CD4-positive, alpha-beta T cell treated with Interleukin-17A for 4 hours (primary cell): ENCODE measurements around the gene OR5B2.
"Not testable (repeated sequence)": the region's sequence is repeated elsewhere in the genome, so short reads cannot be mapped to it uniquely, and the experiment has no call there.

ENCODE experiments used
- DNase-seq: peaks from one replicate; pipeline ENCODE4 v3.0.0-alpha.2; 2020; ENCODE audit warnings: mixed read lengths

Gene OR5B2

DNA sequence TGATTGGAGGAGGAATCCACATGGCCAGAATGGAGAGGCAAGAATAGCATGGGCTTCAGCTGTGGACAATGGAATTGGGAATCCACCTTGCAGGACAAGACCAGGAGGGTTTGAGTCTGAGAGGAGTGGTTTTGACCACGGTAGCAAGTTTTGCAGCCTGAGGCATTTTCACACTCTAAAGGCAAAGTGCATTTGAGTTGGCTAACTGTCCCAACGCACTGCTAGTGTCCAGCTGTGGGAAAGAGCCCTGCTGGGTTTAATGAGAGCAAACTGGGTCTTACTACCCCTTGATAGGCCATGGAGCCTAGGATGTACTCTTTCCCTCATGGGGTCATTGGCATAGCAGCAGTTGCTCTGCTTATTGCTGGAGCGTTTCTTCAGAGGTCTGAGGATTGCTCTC lies at the start of gene OR5B2:
Gene OR5B2 (minus strand): TSS at position 101 of the 400 bp plus-strand sequence. CDS start 4,860 bp downstream, outside the sequence.
- DNase-seq = no peak

DNA sequence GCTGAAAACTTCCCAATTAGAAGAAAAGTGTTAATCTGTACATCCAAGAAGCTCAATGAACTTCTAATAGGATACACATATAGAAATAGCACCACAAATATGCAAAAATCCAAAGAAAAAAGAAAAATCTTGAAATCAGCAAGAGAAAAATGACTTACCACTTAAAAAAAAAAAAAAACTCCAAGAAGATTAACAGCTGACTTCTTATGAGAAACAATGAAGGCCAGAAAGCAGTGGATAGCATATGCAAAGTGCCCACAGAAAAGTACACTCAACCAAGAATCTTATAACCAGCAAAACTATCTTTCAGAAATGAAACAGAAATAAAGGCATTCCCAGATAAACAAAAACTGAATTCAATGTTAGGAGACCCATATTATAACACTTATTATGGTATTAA lies 44.0 kb upstream of the OR5B2 start:
- no peak for DNase-seq

DNA sequence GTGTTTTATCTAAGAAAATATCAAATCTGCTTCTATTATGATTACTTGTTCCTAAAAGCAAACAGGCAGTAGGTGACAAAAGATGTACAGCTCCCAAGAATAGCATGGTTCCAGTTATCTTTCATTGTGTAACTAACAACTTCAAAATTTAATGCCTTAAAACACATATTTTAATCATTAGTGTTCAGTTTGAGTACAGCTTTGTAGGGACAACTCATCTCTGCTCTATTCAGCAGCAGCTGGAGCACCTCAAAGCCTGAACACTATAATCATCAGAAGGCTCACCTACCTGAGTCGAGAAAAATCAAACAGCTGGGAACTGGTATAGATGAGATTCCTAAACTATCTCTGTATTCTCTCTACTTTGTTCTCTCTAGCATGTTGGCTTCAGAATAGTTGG lies 38.4 kb upstream of the OR5B2 start:
- DNase-seq = no peak

DNA sequence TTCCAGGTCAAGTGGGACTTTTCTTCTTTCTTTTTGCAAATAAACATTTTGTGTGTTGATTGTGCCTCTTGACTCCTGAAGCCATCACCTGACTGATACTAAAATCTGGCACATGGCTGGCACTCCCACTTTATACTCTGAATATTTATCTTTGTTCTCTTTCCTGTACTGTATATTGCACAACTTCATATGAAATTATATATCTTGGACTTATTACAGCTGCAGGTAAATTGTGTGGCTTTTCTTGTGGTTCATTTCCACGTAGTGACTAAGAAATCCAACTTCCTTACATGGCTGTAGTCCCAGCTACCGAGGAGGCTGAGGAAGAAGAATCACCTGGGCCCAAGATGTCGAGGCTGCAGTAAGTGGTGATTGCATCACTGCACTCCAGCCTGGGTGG lies 37.8 kb upstream of the OR5B2 start:
- no peak for DNase-seq

DNA sequence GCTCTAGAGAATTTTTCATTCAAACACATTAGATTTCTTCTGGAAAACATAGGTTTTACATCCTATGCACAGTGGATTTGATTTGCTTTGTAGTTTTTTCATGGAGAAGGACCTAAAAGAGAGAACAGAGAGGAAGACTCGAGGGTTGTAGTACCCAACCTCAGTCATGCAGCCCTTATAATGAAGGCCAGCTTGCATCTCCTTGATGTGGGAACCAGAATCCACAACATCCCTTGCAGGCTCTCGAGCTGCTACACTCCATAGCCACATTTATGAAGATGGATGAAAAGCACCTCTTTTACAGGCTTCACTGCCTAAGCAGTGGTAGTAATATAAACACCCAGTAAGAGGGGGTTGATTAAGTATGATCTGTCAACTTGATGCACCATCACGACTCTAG lies 23.7 kb upstream of the OR5B2 start:
- DNase-seq = no peak

DNA sequence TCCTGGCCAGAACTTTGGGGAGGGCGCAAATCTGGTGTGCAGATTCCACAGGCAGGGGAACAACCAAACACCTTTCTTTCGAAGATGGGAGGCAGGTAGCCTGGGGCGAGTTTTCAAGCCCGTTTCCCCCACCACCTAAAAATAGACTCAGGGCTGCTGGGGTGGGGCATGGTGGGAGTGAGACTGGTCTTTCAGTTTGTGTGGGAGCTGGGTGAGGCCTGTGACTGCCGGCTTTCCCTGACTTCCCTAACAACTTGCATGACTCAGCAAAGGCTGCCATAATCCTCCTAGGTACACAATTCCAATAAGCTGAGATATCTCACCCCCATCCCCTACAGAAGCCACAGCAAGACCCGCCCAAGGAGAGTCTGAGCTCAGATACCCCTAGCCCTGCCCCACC lies 18.4 kb upstream of the OR5B2 start:
- DNase-seq = no peak

DNA sequence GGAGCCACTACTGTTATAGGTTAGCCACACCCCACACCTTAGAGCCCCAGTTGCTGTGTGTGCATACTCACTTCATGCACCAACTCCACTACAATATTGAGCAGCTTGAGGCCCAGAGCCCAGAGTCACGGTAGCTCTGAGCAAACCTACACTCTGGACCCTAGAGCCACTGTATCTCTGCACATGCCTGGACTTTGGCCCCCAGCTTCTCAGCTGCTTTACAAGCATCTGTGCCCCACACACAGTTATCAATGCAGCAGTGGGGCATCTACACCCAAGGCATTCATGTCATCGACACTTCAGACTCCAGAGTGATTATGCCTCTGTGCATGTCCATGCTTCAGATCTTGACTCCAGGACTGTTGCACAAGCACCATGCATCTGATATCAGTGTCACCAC lies 16.4 kb upstream of the OR5B2 start:
- DNase-seq = no peak

DNA sequence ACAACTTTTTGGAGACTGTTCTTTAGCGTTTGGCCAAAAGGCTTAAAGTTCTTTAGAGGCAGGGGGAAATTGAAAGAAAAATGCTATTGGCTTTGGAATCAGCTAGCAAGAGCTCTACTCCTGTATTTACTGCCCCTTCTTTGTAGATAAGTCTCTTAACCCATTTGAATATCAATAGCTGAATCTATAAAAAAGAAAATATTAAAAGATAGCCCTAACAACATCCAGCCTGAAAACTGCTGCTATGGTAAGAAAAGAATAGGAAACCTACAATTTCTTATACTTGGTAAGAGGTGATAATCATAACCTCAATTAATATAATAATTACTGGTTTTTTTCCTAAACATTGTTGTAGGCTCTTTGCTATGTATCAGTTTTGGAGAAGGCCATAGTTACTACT lies 14.2 kb upstream of the OR5B2 start, which contains the start of gene OR5B12:
Gene OR5B12 (minus strand): TSS at position 101 of the 400 bp plus-strand sequence. CDS start 2,085 bp downstream, outside the sequence.
- DNase-seq = no peak

DNA sequence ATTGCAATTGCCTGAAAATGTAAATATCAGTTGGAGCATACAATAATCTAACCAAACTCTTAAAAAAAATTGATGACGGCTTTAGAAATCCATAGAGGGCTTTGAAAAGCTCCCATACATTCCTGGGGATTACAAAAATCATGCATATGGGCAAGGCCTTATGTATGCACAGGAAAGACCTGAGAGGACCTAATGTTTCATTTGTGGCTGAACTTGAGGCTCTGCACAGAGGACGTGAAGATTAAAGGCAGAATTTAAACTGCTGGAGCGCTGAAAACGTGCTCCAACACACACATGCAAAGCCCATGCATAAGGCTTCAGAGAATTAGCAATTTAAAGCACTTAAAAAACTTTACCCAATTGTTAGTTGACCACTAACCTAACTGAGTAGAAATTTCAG lies 10.6 kb upstream of the OR5B2 start:
- no peak for DNase-seq

DNA sequence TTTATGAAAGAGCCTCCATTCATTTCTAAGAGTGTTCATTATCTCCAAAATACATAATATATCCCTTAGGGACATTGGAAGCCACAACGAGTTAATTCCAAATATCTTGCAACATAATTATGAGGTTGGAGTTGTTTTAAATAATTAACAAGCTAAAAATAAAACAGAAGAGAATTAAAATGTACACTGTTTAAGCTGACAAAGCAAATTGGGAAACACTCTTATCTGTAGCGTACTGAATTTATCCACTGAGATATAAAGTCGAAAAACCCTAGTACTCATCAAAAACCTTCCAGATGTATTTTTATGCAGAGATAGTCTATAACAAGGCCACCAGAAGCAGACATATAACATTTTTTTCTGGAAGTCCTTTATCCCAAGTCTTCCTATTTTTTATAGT lies 6.3 kb upstream of the OR5B2 start:
- DNase-seq = no peak

DNA sequence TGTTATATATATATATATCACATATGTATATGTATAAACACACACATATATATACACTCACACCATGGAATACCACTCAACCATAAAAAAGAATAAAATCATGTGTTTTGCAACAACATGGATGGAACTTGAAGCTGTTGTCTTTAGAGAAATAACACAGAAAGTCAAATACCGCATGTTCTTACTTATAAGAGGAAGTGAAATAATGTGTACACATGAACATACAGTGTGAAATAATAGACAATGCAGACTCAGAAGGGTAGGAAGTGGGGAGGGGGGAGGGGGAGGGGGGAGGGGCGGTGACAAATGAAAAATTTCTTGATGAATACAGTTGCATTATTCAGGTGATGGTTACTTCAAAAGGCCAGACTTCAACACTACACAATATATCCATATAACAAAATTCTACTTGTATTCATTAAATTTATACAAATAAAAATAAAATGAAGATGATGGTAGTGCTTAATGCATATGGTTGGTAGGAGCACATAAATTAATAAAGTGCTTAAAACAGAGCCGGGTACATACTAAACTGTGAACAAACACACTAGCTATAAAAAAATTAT lies 5.8 kb upstream of the OR5B2 start:
- DNase-seq = no peak

DNA sequence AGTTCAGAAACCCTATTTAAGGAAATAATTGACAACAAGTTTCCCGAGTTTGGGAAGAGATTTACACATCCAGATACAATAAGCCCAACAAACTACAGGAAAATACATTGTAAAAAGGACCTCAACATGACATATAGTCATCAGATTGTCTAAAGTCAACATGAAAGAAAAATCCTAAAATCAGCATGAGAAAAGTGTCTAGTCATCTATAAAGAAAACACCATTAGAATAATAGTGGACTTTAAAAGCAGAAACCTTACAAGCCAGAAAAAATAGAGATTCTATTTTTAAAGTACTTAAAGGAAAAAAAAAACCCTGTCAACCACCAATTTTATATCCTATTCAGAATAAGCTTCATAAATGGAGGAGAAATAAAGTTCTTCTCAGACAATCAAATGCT lies 1.4 kb upstream of the OR5B2 start:
- no peak for DNase-seq

DNA sequence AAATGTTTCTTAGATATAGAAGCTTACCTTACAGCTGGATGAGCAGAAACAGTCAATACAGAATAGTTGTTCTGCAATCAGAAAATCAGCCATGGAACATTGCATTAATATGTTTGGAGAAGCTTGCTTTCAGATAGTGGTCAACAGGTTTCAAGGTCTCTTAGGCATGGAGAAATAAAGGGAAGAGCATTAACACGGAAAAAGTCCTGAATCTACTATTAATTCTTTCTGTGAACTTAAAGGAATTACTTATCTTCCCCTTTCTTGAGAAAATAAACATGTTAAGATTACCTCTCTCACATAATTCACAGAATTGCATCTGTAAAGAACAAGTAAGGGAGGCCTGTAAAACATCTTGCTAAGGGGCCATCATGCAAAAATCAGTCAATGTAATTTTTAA lies 21.1 kb downstream of the OR5B2 start, which contains the start of gene OR5B3:
Gene OR5B3 (minus strand): TSS at position 101 of the 400 bp plus-strand sequence. CDS start 3,465 bp downstream, outside the sequence.
- DNase-seq = no peak

DNA sequence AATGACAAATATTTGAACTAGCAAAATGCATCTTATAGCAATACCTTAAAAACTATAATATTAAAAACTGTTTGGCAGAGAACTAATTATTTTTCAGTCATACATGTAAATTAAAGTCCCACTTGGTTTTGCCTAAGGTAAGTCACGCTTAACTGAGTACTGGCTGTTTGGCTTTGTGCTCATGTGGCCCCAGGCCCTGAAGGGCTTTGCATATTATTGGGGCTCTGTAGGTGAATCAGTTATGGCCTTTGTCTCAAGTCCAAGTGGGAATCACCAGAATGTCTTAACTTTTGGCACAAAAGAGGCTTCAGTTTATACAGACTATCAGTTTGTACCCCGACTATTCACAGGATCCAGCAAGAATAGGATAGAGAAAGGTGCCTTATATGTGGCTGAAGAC lies 28.3 kb downstream of the OR5B2 start:
- DNase-seq = not testable (repeated sequence)

DNA sequence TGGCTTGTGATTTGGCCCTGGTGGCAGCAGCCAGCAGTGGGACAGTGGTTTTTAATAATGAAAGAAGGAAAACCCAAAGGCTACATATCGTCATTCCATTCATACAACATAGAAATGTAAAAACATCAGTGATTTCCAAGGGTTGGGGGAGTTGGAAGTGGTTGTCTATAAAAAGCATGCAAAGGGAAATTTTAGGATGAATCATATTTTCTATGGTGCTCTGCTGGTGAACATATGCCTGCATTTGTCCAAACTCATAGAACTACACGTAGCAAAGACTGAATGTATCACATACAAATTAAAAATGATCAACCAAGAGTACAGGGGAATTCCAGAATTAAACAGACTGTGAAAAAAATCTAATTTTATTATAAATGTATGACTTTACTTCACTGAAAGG lies 32.3 kb downstream of the OR5B2 start:
- DNase-seq = no peak

DNA sequence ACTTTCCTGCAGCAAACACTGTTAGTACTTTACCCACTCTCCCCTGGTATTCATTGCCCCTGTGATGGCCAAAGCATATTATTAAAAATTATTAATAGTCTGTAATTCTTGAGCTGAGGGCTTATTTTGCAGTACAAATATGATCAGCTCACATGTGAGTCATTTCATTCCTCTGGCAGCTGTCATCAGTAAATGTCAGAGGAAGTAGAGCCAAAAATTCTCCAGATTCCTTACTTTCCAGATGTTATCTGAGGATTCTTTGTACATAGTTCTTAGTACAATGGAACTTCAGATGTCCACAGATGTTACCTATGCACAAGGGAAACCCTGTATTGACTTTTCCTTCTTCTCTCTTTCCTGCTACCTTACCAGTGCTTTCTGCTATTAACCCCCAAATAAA lies 33.7 kb downstream of the OR5B2 start:
- no peak for DNase-seq

DNA sequence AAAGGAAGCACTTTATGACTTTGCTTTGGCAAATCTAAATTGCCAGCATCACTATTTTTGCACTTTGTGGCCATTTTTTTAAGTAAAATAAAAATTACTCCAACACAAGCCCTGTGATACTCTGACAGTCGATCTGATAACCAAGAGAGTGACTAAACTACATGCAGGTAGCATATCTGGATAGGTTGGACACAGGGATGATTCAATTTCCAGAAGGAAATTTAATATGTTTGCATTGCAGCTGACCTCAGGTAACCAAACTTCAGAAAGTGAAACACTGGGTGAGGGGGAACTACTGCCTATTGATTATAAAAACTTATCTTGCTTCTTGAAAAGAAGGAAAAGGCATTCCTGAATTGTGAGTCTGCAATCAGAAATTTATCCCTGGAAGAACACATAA lies 35.2 kb downstream of the OR5B2 start:
- no peak for DNase-seq

DNA sequence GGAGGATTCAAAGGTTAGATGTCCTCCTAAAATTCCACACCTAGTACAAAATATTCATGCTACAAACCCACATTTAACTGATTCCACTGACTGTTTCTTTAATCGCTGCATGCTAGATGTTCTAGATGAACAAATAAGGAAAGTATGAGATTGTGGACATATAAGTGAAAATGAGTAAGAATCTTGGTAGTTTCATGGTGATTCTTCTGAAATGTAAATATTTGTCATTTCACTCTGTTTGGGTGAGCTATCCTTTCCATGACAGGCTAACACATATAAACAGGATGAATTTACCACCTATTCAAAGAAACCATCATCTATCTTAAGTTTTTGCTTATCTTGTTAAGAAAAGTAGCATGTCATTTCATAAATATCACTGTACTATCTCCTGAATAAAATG lies 36.0 kb downstream of the OR5B2 start:
- no peak for DNase-seq

DNA sequence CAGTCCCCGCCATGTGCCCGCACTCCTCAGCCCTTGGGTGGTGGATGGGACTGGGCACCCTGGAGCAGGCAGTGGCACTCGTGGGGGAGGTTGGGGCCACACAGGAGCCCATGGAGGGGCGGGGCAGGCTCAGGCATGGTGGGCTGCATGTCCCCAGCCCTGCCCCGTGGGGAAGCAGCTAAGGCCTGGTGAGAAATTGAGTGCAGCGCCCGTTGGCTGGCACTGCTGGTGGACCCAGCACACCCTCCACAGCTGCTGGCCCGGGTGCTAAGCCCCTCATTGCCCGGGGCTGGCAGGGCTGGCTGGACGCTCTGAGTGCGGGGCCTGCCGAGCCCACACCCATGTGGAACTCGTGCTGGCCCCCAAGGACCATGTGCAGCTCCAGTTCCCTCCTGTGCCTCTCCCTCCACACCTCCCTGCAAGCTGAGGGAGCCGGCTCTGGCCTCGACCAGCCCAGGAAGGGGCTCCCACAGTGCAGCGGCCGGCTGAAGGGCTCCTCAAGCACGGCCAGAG lies 37.3 kb downstream of the OR5B2 start:
- DNase-seq = no peak
